HEK293 (cell line): ENCODE data around the gene ZNF625.

Experiments used
- ATF2 ChIP-seq: fragments of 450-650 bp; formaldehyde crosslinking; IDR thresholded peaks from 2 replicates; pipeline ENCODE4 v1.5.1; 2016; ENCODE audit warnings: missing biosample characterization, missing genetic modification characterization, low read depth
- CTCF ChIP-seq: fragments of 450-650 bp; formaldehyde crosslinking; IDR thresholded peaks from 2 replicates; pipeline ENCODE4 v1.5.1; 2016; ENCODE audit warnings: missing biosample characterization, missing genetic modification characterization
- MYNN ChIP-seq: fragments of 450-650 bp; formaldehyde crosslinking; IDR thresholded peaks from 2 replicates; pipeline ENCODE4 v1.5.1; 2016; ENCODE audit warnings: missing biosample characterization, missing genetic modification characterization, borderline replicate concordance
- PRDM10 ChIP-seq: fragments of 450-650 bp; formaldehyde crosslinking; IDR thresholded peaks from 2 replicates; pipeline ENCODE4 v1.5.1; 2016; ENCODE audit warnings: missing biosample characterization, missing genetic modification characterization
- REPIN1 ChIP-seq: fragments of 450-650 bp; formaldehyde crosslinking; IDR thresholded peaks from 2 replicates; pipeline ENCODE4 v1.5.1; 2017; ENCODE audit warnings: missing biosample characterization, missing genetic modification characterization, low read depth
- SETDB1 ChIP-seq: IDR thresholded peaks from one replicate; pipeline ENCODE4 v1.6.1; 2017; ENCODE audit warnings: mild to moderate bottlenecking, low read length, moderate library complexity, mixed read lengths; ENCODE audit not compliant: insufficient read length
- YY1 ChIP-seq: fragments of 450-650 bp; formaldehyde crosslinking; IDR thresholded peaks from 2 replicates; pipeline ENCODE4 v1.5.1; 2018; ENCODE audit warnings: missing biosample characterization, missing genetic modification characterization
- ZBTB17 ChIP-seq: fragments of 450-650 bp; formaldehyde crosslinking; IDR thresholded peaks from 2 replicates; pipeline ENCODE4 v1.5.1; 2016; ENCODE audit warnings: missing biosample characterization, missing genetic modification characterization
- ZFP41 ChIP-seq: fragments of 450-650 bp; formaldehyde crosslinking; IDR thresholded peaks from 2 replicates; pipeline ENCODE4 v1.5.1; 2016; ENCODE audit warnings: missing biosample characterization, missing genetic modification characterization, borderline replicate concordance
- ZNF24 ChIP-seq: fragments of 450-650 bp; formaldehyde crosslinking; IDR thresholded peaks from 2 replicates; pipeline ENCODE4 v1.5.1; 2016; ENCODE audit warnings: missing biosample characterization, missing genetic modification characterization
- ZNF76 ChIP-seq: fragments of 450-650 bp; formaldehyde crosslinking; IDR thresholded peaks from 2 replicates; pipeline ENCODE4; 2016; ENCODE audit warnings: low read depth, missing biosample characterization, missing genetic modification characterization, borderline replicate concordance
- TF ChIP-seq, protein P1 (sequence below): fragments of 450-650 bp; formaldehyde crosslinking; IDR thresholded peaks from 2 replicates; pipeline ENCODE4 v1.5.1; 2016; ENCODE audit warnings: missing biosample characterization, missing genetic modification characterization
- TF ChIP-seq, protein P2 (sequence below): fragments of 450-650 bp; formaldehyde crosslinking; IDR thresholded peaks from 2 replicates; pipeline ENCODE4 v1.5.1; 2016; ENCODE audit warnings: missing biosample characterization, missing genetic modification characterization

DNA sequence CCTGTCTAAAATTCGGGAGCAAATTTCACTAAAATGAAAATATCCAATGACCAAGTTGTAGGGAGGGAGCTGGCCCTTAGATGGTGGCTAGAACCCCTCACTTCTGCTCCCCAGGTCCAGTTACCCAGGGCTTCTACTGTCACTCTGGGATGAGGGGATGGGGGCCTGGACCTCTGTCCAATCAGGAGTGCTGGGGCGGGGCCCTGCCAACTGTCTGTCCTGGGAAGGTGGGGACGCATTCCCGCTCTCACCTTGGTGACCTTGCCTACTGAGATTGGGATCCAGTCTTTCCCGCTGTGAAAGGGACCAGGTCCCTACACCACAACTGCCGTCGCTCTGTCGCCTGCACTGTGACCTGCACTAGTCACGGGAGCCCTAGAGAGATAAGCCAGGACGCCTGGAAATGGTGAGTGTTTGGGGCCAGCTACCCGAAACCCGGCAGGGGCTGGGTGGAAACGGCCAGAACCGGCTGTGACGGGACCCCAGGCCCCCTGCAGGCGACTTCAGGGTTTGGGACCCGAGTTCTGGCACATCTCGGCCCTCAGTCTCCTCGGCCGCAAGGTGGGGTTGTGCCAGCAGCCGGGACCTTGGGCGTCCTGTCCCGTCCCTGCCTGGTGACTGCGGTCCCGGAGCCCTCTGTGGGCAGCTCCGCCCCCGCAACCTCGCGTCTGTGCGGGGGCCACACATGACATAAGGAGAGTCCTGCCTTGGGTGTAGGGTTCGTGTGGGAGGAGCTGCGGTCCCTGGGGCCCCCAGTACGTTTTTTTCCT, 39.1 kb downstream of the ZNF625 start:
- TF ChIP-seq MYNN (tag by site-specific recombination) (no peak), REPIN1 (no peak), SETDB1 (no peak), PRDM10 (tag by site-specific recombination) (no peak), CTCF (no peak), ATF2 (no peak), ZNF76 (tag by site-specific recombination) (no peak), ZBTB17 (tag by site-specific recombination) (no peak), YY1 (tag by site-specific recombination) (no peak), ZFP41 (tag by site-specific recombination) (no peak), ZNF24 (tag by site-specific recombination) (no peak)
- TF ChIP-seq, protein P1, sequence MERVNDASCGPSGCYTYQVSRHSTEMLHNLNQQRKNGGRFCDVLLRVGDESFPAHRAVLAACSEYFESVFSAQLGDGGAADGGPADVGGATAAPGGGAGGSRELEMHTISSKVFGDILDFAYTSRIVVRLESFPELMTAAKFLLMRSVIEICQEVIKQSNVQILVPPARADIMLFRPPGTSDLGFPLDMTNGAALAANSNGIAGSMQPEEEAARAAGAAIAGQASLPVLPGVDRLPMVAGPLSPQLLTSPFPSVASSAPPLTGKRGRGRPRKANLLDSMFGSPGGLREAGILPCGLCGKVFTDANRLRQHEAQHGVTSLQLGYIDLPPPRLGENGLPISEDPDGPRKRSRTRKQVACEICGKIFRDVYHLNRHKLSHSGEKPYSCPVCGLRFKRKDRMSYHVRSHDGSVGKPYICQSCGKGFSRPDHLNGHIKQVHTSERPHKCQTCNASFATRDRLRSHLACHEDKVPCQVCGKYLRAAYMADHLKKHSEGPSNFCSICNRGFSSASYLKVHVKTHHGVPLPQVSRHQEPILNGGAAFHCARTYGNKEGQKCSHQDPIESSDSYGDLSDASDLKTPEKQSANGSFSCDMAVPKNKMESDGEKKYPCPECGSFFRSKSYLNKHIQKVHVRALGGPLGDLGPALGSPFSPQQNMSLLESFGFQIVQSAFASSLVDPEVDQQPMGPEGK (tag by site-specific recombination) = no peak
- TF ChIP-seq, protein P2, sequence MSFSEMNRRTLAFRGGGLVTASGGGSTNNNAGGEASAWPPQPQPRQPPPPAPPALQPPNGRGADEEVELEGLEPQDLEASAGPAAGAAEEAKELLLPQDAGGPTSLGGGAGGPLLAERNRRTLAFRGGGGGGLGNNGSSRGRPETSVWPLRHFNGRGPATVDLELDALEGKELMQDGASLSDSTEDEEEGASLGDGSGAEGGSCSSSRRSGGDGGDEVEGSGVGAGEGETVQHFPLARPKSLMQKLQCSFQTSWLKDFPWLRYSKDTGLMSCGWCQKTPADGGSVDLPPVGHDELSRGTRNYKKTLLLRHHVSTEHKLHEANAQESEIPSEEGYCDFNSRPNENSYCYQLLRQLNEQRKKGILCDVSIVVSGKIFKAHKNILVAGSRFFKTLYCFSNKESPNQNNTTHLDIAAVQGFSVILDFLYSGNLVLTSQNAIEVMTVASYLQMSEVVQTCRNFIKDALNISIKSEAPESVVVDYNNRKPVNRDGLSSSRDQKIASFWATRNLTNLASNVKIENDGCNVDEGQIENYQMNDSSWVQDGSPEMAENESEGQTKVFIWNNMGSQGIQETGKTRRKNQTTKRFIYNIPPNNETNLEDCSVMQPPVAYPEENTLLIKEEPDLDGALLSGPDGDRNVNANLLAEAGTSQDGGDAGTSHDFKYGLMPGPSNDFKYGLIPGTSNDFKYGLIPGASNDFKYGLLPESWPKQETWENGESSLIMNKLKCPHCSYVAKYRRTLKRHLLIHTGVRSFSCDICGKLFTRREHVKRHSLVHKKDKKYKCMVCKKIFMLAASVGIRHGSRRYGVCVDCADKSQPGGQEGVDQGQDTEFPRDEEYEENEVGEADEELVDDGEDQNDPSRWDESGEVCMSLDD = no peak
